Stimulated activated CD4-positive, alpha-beta T cell treated with anti-CD3 and anti-CD28 coated beads, TNF-alpha, amount 100 ng/mL, for 24 hours (primary cell): ENCODE measurements around the gene FUBP3.

Source experiments
- DNase-seq, 3 experiments: peaks; one replicate each; pipeline ENCODE4 v3.0.0-alpha.2; 2020; ENCODE audit warnings: low read depth in 3 of 3

Gene FUBP3

DNA sequence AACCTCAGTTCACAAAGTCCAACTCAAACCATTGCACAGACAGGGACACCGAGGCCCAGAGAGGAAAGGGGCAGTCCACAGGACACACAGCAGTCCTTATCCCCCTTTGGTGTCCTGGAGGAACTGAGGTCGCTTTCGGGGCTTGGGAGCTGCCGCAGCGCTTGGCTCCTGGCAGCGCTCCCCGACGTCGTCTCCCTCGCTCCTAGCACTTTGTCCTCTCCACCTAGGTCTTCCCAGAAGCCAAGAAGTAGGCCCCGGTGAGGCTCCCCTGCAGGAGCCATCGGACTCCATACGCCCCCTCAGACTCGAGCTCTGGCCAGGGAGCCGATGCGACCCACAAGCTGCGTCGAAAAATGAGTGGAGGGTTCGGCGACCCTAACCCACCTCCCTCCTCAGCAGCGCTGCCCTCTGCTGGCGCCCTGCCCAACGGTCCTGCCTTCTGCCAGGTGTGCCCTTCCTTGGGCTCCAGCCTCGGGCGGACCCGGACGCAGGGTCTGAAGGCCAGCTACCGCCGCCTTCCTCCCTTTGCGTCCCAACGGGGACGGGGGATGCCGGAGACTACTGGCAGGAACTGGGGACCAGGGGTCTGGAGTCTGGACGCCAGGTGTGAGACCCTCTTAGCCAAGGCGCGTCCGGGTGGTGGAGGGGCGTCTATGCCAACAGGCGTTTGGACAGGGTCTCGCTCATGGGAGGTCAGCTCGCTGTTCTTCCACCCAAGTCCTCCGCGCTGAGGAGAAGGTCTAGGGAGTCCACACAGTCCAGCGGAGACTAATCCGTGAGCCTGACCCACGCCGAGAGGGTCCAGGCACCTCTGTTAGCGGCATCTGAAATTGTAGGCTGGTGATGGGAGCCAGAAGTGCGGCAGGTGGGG, 83.0 kb downstream of the FUBP3 start:
- no peak for DNase-seq

- DNase-seq: no peak
These were observed 83.5 kb downstream of the FUBP3 start for GRCh38 chr9:130662970-130663257.

- no peak for DNase-seq
These were observed 84.0 kb downstream of the FUBP3 start for GRCh38 chr9:130663258-130663976.

GRCh38 chr9:130663977-130664250, 84.5 kb downstream of the FUBP3 start:
- DNase-seq: no peak

DNA sequence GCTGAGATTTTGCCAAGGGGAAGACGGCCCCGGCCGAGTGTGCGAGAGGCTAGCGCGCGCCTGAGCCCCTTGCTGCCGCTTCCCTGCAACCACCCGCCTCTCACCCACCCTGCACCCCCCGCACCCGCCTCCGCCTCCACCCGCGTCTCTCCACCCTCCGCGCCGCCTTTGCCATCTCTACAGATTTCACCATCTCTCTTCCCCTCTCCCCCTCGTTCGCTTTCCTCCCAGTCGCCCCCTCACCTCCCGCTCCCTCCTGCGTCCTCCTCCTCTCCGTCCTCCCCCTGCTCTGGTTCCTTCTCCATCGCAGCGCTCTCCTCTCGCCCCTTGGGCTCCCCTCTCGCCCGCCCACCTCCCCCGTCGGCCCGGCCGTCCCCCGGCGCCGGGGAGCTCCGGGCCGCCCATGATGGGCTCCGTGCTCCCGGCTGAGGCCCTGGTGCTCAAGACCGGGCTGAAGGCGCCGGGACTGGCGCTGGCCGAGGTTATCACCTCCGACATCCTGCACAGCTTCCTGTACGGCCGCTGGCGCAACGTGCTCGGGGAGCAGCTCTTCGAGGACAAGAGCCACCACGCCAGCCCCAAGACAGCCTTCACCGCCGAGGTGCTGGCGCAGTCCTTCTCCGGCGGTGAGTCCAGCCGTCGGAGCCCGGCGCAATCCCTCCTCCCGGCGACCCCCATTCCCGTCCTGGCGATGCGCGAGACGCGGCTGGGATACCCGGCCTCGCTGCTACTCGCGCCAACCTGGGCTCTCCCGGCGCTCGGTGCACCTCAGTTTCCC, 85.1 kb downstream of the FUBP3 start, which contains the start of gene PRDM12:
PRDM12 (plus strand) TSS at position 344 of the 778 bp plus-strand sequence; CDS start at position 404, 60 bp downstream.
- DNase-seq: no peak

- no peak for DNase-seq
These were observed 85.7 kb downstream of the FUBP3 start for GRCh38 chr9:130665029-130665430.

DNA sequence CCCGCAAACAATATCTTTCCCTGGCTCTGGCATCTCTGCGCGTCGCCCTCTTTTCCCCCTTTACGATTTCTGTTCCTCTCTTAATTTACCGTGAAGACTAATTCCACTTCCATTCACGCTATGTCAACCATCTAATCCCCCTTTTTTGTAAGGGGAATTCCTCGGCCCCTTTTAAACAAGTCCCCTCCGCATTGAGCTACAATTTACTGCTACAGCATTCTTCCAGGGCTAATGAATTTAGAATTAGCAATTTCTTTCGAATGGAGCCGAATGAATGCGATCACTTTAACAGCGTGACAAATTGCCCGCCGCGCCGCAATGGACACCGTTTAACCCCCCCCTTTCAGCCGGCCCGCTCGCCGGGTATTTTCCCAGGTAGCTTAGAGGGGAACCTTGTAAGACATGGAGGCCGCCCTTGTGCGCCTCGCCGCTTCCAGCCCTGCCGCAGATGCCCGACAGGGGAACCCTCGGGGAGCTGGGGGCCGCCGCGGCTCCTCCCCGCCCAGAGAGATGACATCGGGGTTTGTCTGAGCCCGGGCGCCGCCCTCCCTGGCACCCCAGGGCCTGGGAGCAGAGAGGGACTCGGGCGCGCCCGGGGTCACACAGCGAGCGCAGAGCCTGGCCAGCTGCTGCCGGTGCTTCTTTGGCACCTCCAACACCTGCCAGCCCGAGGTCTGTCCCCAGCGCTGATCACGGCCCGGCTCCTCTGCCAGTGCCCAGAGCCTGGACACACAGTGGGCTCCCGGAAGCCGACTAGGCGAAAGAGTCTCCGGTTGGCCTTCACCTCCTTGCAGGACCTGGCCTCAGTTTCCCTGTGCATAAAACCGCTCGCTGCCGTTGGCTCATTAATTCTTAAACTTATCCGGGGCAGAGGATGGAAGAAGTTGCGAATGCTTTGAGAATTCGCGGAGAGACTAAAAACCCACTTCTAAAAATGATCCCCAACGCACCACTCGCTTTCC, 86.3 kb downstream of the FUBP3 start:
- DNase-seq: no peak

- DNase-seq: no peak
These were observed 87.2 kb downstream of the FUBP3 start for GRCh38 chr9:130666393-130667119.

DNA sequence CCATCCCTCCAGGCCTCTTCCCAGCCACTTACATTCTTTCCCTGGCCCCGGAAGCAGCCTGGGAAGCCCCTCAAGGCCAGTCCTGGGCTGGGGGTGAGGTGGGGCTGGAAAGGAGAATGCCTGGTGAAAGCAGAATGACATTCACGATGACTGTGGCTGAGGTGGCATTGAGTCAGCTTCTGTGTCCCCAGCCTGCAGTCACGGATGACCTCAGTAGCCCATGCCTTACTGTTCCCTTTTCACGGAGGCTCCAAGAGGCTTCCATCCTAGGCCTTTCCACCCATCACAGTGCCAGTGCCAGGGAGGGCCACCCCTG, 87.7 kb downstream of the FUBP3 start:
- no peak for DNase-seq

DNA sequence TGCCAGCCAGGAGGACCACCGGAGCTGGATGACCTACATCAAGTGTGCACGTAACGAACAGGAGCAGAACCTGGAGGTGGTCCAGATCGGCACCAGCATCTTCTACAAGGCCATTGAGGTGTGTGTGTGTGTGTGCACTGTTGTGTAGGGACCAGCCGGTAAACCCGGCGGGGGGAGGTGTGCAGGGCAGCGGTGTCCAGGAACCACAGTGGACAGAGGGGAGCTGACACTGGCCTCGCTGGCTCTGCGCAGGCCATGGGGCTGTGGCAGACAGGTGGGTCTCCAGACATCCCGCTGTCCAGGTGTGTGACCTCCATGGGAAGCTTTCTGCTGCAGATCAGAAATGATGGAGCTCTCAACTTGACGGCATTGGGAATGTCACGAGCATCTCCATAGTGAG, 88.8 kb downstream of the FUBP3 start:
- no peak for DNase-seq

DNA sequence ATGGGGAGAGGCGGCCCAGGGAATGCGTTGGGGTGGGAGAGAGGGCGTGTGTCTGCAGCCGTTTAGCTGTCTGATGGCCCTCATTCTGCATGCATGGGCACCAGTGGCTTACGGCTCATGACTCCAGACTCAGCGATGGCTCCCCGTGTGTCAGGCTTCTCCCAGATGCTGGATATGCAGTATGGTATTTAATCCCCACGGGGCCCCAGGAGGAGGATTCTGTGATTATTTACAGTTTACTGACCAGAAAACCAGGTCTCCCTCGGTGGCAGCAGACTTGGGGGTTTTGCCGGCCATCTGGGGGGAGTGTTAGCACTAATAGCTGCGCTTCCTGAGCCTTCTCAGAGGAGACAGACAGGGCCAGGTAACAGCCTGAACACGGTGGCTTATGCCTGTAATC, 89.3 kb downstream of the FUBP3 start:
- DNase-seq: no peak

- no peak for DNase-seq
These were observed 90.6 kb downstream of the FUBP3 start for GRCh38 chr9:130669965-130670364.

GRCh38 chr9:130670644-130671043, 91.3 kb downstream of the FUBP3 start:
- no peak for DNase-seq

GRCh38 chr9:130672466-130672865, 93.1 kb downstream of the FUBP3 start:
- no peak for DNase-seq

- no peak for DNase-seq
These were observed 93.7 kb downstream of the FUBP3 start for GRCh38 chr9:130672933-130673615.

DNA sequence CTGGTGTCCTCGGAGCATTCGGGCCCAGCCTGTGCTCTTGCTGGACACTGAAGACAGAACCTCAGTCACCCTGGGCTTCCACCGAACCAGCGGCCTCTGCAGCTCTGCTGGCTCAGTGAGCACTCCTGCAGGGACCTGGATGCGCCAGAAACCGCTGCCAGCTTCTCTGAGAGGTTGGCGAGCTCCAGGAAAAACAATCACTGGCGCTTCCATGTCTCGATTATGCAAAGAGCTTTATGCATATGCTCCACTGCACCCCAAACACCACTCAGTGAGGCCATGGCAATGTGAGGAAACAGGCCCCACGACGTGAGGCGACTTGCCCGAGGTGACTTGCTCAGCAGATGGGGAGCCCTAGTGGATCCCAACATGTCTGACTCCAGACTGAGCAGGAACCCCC, 96.0 kb downstream of the FUBP3 start:
- DNase-seq: no peak

DNA sequence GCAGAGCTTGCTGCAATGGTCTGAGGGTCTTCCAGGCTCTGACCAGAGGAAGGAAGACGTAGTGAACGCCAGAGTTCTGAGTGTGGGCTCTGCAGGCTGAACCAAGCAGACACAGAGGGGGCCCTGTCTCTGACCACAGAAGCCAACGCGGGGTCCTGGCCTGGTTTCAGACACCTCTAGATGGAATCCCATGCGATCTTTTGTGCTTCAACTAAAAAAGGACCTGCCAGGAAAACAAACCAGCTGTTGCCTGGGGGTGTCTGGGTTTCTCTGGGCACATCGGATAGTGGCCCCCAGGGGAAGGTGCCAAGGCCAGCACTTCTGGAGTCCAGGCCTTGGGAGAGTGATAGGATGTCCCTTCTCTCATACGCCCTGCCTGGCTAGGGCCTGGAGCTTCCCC, 97.9 kb downstream of the FUBP3 start:
- no peak for DNase-seq

GRCh38 chr9:130680836-130681768, 101.7 kb downstream of the FUBP3 start:
- peak in 2 of 3 experiments; percentile 44 to 76 for DNase-seq

- no peak for DNase-seq
These were observed 102.5 kb downstream of the FUBP3 start for GRCh38 chr9:130681769-130682420.
